Measurements from ENCODE around the gene XKR8.
"Not testable (repeated sequence)": the region's sequence is repeated elsewhere in the genome, so short reads cannot be mapped to it uniquely, and the experiment has no call there.

Gene XKR8

DNA sequence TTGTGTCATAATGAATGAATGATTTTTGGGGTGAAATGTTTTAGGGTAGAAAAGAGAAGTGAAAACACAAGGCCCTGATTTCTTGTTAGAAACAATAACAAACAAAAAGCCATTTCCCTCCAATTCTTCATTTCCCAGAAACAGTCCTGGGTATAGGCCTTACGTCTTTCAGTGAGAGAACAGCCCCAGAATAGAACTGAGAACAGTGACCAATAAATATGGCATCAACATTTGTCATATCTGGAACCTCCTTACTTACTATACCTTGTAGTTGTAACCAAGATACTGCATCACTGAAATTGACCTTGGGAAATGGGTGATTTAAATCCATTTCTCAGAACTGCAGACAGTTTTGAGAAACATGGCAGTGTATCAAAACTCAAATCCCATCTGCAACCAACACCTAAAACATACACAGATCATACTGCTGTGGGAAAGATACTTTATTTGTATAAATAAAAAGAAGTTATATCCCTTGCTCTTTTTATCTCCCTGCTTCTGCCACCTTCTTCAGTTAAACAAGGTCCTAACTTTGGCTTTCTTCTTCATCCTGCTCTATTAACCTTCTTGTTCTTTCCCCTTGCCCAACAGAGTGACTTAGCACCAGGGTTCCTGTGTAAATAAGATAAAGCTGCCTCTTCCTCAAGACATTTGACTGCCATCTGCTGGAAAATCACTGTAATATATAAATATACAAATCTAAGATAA, 19.5 kb downstream of the XKR8 start:
- in situ Hi-C loops (cut with MboI; ENCODE audit: low pct_unique_long_range_greater_than_20kb, low sequenced_read_pairs), result loop anchor here (25.0 kb wide), 1 partner anchor 117 kb away; the partner anchor contains the start of gene THEMIS2
- DNase-seq, result peak; percentile 65

DNA sequence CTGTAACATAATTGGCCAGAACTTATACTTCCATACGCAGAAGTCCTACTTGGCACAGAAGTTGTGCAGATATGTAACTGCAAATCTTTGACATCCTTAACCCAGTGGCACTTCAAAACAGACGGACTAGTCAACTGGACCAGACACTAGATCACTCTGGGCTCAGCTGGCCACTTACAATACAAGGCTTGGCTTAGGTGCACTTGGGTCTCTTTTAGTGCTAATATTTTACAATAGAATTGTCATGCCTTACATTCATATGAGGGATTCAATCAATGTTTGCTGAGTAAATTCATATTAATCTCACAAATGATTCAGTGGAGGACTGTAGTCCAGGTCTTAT, 20.1 kb downstream of the XKR8 start:
- no peak for DNase-seq
- in situ Hi-C loops (cut with MboI; ENCODE audit: low pct_unique_long_range_greater_than_20kb, low sequenced_read_pairs), result loop anchor here (25.0 kb wide), 1 partner anchor 118 kb away; the partner anchor contains the start of gene THEMIS2

DNA sequence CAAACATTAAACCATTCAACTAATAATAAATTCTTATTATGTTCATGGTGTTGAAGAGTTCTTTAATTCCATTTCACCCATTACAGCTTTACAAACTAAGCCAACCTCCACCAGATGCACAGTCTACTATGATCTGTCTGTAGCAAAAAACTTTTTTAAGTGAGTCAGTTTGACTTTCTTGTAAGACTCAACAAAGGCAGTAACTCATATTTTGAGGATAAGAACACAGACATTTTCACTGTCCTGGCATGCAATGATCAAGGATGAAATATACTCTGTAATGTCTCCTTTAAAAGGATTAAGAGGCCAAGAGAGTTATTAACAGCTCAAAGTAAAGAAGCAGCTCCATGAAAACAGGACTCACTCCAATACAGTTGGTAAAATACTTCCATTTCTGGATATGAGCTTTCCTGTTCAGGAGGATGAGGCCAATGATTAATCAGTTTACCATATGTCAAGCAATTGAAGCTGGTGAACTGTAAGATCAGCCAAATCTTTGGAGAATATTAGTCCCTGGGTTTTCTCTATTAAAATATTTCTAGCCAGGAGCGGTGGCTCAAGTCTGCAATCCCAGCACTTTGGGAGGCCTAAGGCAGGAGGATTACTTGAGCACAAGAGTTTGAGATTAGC, 20.6 kb downstream of the XKR8 start:
- in situ Hi-C loops (cut with MboI; ENCODE audit: low pct_unique_long_range_greater_than_20kb, low sequenced_read_pairs), result loop anchor here (25.0 kb wide), 1 partner anchor 118 kb away; the partner anchor contains the start of gene THEMIS2
- no peak for DNase-seq

DNA sequence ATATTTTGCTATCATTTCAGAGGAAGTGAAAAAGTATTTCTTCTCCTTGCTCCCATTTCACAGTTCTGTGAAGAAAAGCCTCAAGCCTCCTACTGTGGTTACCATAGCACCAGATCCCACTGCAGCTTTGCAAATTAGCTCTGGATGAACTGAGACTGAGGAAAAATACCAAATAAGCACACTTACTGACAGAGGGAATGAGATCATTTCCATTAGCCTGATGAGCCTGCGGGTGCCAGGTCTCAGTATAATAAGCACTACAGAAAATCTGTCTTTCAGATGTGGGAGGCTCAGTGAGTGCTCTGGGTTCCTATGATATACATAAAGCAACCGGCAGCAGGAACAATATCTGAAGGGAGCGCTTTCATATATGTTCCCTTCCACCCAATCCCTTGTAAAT, 21.4 kb downstream of the XKR8 start:
- DNase-seq, result no peak
- in situ Hi-C loops (cut with MboI; ENCODE audit: low pct_unique_long_range_greater_than_20kb, low sequenced_read_pairs), result loop anchor here (25.0 kb wide), 1 partner anchor 119 kb away; the partner anchor contains the start of gene THEMIS2

DNA sequence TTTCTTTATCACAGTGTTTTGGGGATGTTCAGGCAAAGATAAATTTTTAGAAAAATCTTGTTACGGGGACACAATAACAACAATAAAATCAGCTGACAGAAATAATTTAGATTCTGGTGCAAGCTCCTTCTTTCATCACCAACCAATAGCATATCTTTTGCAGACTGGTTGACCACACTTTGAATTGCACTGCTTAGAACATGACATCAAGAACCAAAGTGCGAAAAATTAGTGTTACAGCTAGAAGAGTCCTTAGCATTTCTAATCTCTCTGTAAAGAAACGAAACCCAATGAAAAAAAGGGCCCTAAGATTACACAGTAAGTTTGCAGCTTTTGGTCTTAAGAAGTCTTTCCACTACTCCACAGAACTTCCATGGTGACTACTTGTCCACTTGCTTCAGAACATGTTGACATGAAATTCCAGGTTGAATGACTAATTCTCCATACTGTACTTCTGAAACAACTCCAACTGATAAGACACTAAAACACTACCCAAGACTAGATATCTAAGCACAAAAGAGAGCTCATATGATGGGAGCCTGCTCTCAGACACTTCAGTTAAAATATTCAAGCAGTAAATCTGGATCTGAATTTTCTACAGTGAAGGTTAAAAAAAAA, 31.3 kb downstream of the XKR8 start:
- in situ Hi-C loops (cut with MboI; ENCODE audit: low pct_unique_long_range_greater_than_20kb, low sequenced_read_pairs), result loop anchor here (25.0 kb wide), 1 partner anchor 129 kb away; the partner anchor contains the start of gene THEMIS2
- no peak for DNase-seq

DNA sequence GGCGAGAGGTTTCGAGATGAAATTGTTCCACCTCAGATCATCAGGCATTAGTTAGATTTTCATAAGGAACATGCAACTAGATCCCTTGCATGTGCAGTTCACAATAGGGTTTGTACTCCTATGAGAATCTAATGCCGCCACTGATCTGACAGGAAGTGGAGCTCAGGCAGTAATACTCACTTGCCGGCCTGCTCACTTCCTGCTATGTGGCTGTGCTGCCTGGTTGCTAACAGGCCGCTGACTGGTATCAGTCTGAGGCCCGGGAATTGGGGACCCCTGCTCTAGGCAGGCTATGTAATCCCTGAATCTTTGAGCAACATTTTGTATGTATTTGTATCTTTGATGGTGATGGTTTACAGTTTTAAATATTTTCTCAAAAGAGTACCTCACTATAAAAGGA, 32.5 kb downstream of the XKR8 start:
- peak; percentile 46 for DNase-seq
- in situ Hi-C loops (cut with MboI; ENCODE audit: low pct_unique_long_range_greater_than_20kb, low sequenced_read_pairs), result loop anchor here (25.0 kb wide), 1 partner anchor 130 kb away; the partner anchor contains the start of gene THEMIS2

DNA sequence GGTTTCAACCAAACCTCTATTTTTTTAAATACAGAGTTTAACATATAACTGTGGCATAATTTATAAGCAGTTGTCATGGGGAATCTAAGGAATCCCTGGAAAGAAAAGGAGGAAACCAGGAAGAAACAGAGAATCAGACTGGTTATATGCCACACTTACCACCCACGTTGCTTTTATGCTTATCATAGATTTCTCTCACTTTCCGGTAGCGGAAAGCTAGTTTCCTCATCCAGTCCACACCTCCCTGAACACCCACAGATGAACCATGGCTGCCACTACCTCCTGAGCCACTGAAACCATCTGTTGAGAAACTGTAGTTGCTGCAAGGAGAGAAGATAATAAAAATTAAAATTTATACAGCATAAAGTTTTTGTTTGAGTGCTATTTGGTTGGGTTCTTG, 33.5 kb downstream of the XKR8 start:
- in situ Hi-C loops (cut with MboI; ENCODE audit: low pct_unique_long_range_greater_than_20kb, low sequenced_read_pairs), result loop anchor here (25.0 kb wide), 1 partner anchor 131 kb away; the partner anchor contains the start of gene THEMIS2
- no peak for DNase-seq

DNA sequence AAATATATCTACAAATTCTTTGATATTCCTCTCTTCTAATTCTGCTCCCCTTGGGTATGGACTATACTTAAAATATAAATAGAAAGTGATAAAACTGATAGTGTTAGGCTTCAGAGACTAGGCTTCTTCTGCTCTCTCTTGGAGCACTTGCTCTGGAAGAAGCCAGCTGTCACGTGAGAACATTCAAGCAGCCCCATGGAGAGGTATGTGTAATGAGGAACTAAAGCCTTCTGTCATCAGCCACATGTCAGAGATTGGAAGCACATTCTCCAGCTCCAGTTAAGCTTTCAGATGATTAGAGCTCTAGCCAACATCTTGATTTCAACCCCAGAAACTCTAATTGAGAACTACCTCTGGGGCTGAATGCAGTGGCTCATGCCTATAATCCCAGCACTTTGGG, 34.3 kb downstream of the XKR8 start:
- in situ Hi-C loops (cut with MboI; ENCODE audit: low pct_unique_long_range_greater_than_20kb, low sequenced_read_pairs), result loop anchor here (25.0 kb wide), 1 partner anchor 132 kb away; the partner anchor contains the start of gene THEMIS2
- DNase-seq, result peak; percentile 47

DNA sequence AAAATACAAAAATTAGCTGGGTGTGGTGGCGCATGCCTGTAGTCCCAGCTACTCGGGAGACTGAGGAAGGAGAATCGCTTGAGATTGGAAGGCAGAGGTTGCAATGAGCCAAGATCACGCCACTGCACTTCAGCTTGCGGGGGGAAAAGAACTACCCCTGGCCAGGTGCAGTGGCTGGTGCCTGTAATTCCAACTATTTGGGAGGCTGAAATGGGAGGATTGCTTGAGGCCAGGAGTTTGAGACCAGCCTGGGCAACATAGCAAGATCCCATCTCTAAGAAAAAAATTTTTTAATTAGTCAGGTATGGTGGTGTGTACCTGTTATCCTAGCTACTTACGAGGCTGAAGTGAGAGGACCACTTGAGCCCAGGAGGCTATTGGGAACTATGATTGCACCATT, 34.8 kb downstream of the XKR8 start:
- not testable (repeated sequence) for DNase-seq
- in situ Hi-C loops (cut with MboI; ENCODE audit: low pct_unique_long_range_greater_than_20kb, low sequenced_read_pairs), result loop anchor here (25.0 kb wide), 1 partner anchor 132 kb away; the partner anchor contains the start of gene THEMIS2

DNA sequence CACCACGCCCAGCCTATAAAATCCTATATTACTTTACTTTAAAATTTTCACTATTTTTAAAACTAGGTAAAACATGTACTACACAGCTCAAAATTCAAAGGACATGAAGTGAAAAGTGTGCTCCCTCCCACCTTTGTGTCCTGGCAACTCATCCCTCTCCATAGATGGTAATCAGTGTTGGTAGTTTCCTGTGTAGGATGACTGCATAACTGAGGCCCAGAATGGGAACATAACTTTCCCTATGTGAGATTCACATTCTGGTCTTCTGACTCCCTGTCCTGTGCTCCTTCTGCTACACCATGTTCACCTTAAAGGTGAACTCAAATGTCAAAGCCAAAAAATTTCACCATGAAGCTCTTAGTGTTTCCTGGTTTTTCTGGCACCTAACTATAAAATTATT, 39.3 kb downstream of the XKR8 start:
- DNase-seq, result no peak

DNA sequence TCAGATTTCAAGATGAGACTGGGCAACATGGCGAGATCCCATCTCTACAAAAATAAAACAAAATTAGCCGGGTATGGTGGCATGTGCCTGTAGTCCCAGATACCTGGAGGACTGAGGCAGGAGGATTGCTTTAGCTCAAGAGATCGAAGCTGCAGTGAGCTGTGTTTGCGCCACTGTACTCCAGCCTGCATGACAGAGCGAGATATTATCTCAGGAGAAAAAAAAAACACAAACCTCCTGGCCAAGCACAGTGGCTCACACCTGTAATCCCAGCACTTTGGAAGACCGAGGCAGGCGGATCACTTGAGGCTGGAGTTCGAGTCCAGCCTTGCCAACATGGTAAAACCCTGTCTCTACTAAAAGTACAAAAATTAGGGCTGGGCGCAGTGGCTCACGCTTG, 42.8 kb downstream of the XKR8 start:
- in situ Hi-C loops (cut with MboI; ENCODE audit: low pct_unique_long_range_greater_than_20kb, low sequenced_read_pairs), result no loop called here
- no peak for DNase-seq

More for the DNA sequence above, 39.3 kb downstream of the XKR8 start:
- in situ Hi-C loops (cut with MboI; ENCODE audit: low pct_unique_long_range_greater_than_20kb, low sequenced_read_pairs), result loop anchor here (25.0 kb wide), 1 partner anchor 137 kb away; the partner anchor contains the start of gene THEMIS2

DNA sequence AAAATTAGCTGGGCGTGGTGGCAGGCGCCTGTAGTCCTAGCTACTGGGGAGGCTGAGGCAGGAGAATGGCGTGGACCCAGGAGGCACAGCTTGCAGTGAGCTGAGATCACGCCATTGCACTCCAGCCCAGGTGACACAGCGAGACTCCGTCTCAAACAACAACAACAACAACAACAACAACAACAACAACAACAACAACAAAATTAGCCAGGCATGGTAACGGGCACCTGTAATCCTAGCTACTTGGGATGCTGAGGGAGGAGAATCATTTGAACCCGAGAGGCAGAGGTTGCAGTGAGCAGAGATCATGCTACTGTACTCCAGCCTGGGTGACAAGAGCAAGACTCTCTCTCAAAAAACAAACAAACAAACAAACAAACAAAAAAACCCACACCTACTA, 43.3 kb downstream of the XKR8 start:
- DNase-seq; in situ Hi-C loops (cut with MboI; ENCODE audit: low pct_unique_long_range_greater_than_20kb, low sequenced_read_pairs): not testable (repeated sequence)

DNA sequence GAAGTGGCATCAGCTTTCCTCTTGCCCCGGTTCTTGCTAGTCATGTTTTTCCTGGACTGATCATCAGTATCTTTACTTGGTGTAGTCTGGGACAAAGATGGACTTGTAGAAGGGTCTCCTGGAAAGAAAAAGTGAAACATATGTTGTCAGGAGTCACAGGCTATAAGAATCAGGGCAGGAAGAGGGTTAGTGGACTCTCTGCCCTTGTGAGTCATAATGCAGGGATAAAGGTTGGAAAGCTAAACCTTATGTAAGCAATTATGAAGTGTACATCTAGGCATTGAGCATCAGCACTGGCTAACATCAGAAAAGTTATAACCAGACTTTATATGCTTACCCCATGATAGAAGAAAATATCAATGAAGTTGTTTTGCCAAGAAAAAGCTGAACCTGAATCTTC, 51.2 kb downstream of the XKR8 start:
- in situ Hi-C loops (cut with MboI; ENCODE audit: low pct_unique_long_range_greater_than_20kb, low sequenced_read_pairs), result no loop called here
- DNase-seq, result no peak
